GM20431 (cell line): Measurements from ENCODE around the gene TBX20.
"Not testable (repeated sequence)": the region's sequence is repeated elsewhere in the genome, so short reads cannot be mapped to it uniquely, and the experiment has no call there.

Source experiments
- in situ Hi-C: fragments of 300-500 bp; cut with MseI, MboI; formaldehyde crosslinking; loops from one replicate; pipeline ENCODE4 v1.15.0; 2020; ENCODE audit warnings: low sequenced_read_pairs; ENCODE audit not compliant: unreplicated experiment

TBX20 gene

GRCh38 chr7:35229116-35229780 is 24.7 kb downstream of the TBX20 start:
- in situ Hi-C loops = not testable (repeated sequence)

GRCh38 chr7:35228496-35229051 is 25.3 kb downstream of the TBX20 start:
- in situ Hi-C loops = not testable (repeated sequence)

- in situ Hi-C loops = not testable (repeated sequence)
Observed at GRCh38 chr7:35227438-35227837, 26.5 kb downstream of the TBX20 start.

- in situ Hi-C loops = not testable (repeated sequence)
Observed at GRCh38 chr7:35222445-35222844, 31.5 kb downstream of the TBX20 start.

GRCh38 chr7:35220176-35220575 is 33.7 kb downstream of the TBX20 start:
- in situ Hi-C loops = not testable (repeated sequence)

- in situ Hi-C loops = not testable (repeated sequence)
Observed at GRCh38 chr7:35216033-35216432, 37.9 kb downstream of the TBX20 start.

GRCh38 chr7:35215063-35215462 is 38.8 kb downstream of the TBX20 start:
- in situ Hi-C loops = not testable (repeated sequence)

- in situ Hi-C loops = not testable (repeated sequence)
Observed at GRCh38 chr7:35206924-35207323, 47.0 kb downstream of the TBX20 start.

GRCh38 chr7:35204850-35205249 is 49.0 kb downstream of the TBX20 start:
- in situ Hi-C loops = not testable (repeated sequence)

GRCh38 chr7:35204031-35204430 is 49.9 kb downstream of the TBX20 start:
- in situ Hi-C loops = not testable (repeated sequence)

GRCh38 chr7:35202353-35202752 is 51.5 kb downstream of the TBX20 start:
- in situ Hi-C loops = not testable (repeated sequence)

GRCh38 chr7:35200170-35200569 is 53.7 kb downstream of the TBX20 start:
- in situ Hi-C loops = not testable (repeated sequence)

- in situ Hi-C loops = not testable (repeated sequence)
Observed at GRCh38 chr7:35198370-35199140, 55.3 kb downstream of the TBX20 start.

- in situ Hi-C loops = not testable (repeated sequence)
Observed at GRCh38 chr7:35191571-35191970, 62.3 kb downstream of the TBX20 start.

- in situ Hi-C loops = not testable (repeated sequence)
Observed at GRCh38 chr7:35190146-35190773, 63.6 kb downstream of the TBX20 start.

- in situ Hi-C loops = not testable (repeated sequence)
Observed at GRCh38 chr7:35186751-35187150, 67.1 kb downstream of the TBX20 start.

GRCh38 chr7:35185908-35186731 is 67.8 kb downstream of the TBX20 start:
- in situ Hi-C loops = no loop called here

GRCh38 chr7:35185578-35185907 is 68.4 kb downstream of the TBX20 start:
- in situ Hi-C loops = not testable (repeated sequence)

- in situ Hi-C loops = not testable (repeated sequence)
Observed at GRCh38 chr7:35184961-35185360, 68.9 kb downstream of the TBX20 start.

- in situ Hi-C loops = not testable (repeated sequence)
Observed at GRCh38 chr7:35183873-35184503, 69.9 kb downstream of the TBX20 start.
